Measurements from ENCODE around the gene CDCA7. TPM values are rescaled to one million over a fixed set of nuclear protein-coding genes. Genes with fewer than 3 reads are reported as not detected.

Gene CDCA7
- total RNA-seq, 2 experiments from 2014 or later: 80.4 to 88.2 TPM

- no peak overlapping the region for H3K4me3 Mint-ChIP-seq
- CTCF ChIA-PET: no interaction called here
- H3K4me1 Mint-ChIP-seq: no peaks in the 10 kb centered on the region
- ATAC-seq (no peak), DNase-seq (no peak)
- intact Hi-C loops (cut with DNase I, micrococcal nuclease): loop anchor here in 1 of 2 experiments (10.0 kb wide), 1 partner anchor 368 kb away; no protein-coding TSS in a partner anchor
- no peak overlapping the region for H3K27ac Mint-ChIP-seq
- H3K27me3 Mint-ChIP-seq: peaks cover 25% of the 10 kb centered on the region
- POLR2A ChIA-PET: no interaction called here
- H3K9me3 Mint-ChIP-seq (ENCODE audit: low read depth): no peaks in the 10 kb centered on the region
- H3K36me3 Mint-ChIP-seq (ENCODE audit: low read depth): no peaks in the 10 kb centered on the region
Observed at GRCh38 chr2:173392731-173393130, 38.1 kb downstream of the CDCA7 start.

- Mint-ChIP-seq H3K27ac (no peak overlapping the region), H3K36me3 (ENCODE audit: low read depth) (no peaks in the 10 kb centered on the region), H3K9me3 (ENCODE audit: low read depth) (no peaks in the 10 kb centered on the region), H3K4me1 (no peaks in the 10 kb centered on the region), H3K4me3 (no peak overlapping the region), H3K27me3 (peaks cover 26% of the 10 kb centered on the region)
- POLR2A ChIA-PET: no interaction called here
- no peak for ATAC-seq
- CTCF ChIA-PET: no interaction called here
- intact Hi-C loops (cut with DNase I, micrococcal nuclease): loop anchor here in 1 of 2 experiments (10.0 kb wide), 1 partner anchor 368 kb away; no protein-coding TSS in a partner anchor
- no peak for DNase-seq
Observed at GRCh38 chr2:173393186-173393585, 38.5 kb downstream of the CDCA7 start.

DNA sequence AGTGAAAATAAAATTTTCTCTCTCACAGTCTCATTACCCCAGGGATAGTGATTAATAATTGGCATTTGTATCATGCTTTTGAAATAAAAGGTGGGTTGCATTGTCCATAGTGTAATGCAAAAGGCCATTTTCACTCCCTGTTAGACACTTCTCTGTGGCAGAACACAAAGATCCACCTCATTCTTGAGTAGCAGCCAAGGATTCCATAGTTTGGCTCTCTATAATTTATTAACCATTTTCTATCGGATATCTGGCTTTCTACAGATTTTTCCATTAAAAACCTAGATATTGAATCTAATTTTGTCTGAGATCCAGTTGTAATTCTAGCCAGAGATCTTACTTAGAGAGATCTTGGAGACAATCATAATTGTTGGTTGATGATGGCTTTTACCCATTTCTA is 39.0 kb downstream of the CDCA7 start:
- no peaks in the 10 kb centered on the region for H3K4me1 Mint-ChIP-seq
- POLR2A ChIA-PET: no interaction called here

GRCh38 chr2:173394091-173394974 is 39.7 kb downstream of the CDCA7 start:
- intact Hi-C loops (cut with DNase I, micrococcal nuclease): loop anchor here in 1 of 2 experiments (10.0 kb wide), 1 partner anchor 370 kb away; no protein-coding TSS in a partner anchor
- no peak overlapping the region for H3K4me3 Mint-ChIP-seq
- H3K27me3 Mint-ChIP-seq: peaks cover 29% of the 10 kb centered on the region
- no peaks in the 10 kb centered on the region for H3K36me3 Mint-ChIP-seq (ENCODE audit: low read depth)
- H3K9me3 Mint-ChIP-seq (ENCODE audit: low read depth): no peaks in the 10 kb centered on the region
- no peak overlapping the region for H3K27ac Mint-ChIP-seq
- ChIA-PET CTCF (interaction anchor here (0.5 kb wide), 2 partner anchors 115 to 237 kb away, joined by 3 read pairs; no protein-coding TSS in a partner anchor), POLR2A (interaction anchor here (0.6 kb wide), 1 partner anchor 211 kb away, joined by 3 read pairs; no protein-coding TSS in a partner anchor)
- H3K4me1 Mint-ChIP-seq: no peaks in the 10 kb centered on the region
- DNase-seq: no peak
- ATAC-seq: no peak

More for the DNA sequence above, 39.0 kb downstream of the CDCA7 start:
- intact Hi-C loops (cut with DNase I, micrococcal nuclease): loop anchor here in 1 of 2 experiments (10.0 kb wide), 1 partner anchor 369 kb away; no protein-coding TSS in a partner anchor
- Mint-ChIP-seq H3K4me3 (no peak overlapping the region), H3K9me3 (ENCODE audit: low read depth) (no peaks in the 10 kb centered on the region), H3K27ac (no peak overlapping the region), H3K27me3 (peaks cover 26% of the 10 kb centered on the region), H3K36me3 (ENCODE audit: low read depth) (no peaks in the 10 kb centered on the region)
- DNase-seq: no peak
- CTCF ChIA-PET: no interaction called here
- ATAC-seq: no peak

GRCh38 chr2:173395567-173396351 is 41.1 kb downstream of the CDCA7 start:
- ChIA-PET POLR2A (no interaction called here), CTCF (no interaction called here)
- Mint-ChIP-seq H3K27me3 (peaks cover 39% of the 10 kb centered on the region), H3K36me3 (ENCODE audit: low read depth) (no peaks in the 10 kb centered on the region), H3K9me3 (ENCODE audit: low read depth) (no peaks in the 10 kb centered on the region), H3K4me3 (no peak overlapping the region), H3K27ac (no peak overlapping the region), H3K4me1 (no peaks in the 10 kb centered on the region)
- intact Hi-C loops (cut with DNase I, micrococcal nuclease): loop anchor here in 1 of 2 experiments (10.0 kb wide), 1 partner anchor 371 kb away; no protein-coding TSS in a partner anchor
- no peak for ATAC-seq
- DNase-seq: no peak

GRCh38 chr2:173397539-173397938 is 42.9 kb downstream of the CDCA7 start:
- intact Hi-C loops (cut with DNase I, micrococcal nuclease): loop anchor here in 1 of 2 experiments (10.0 kb wide), 1 partner anchor 373 kb away; no protein-coding TSS in a partner anchor
- Mint-ChIP-seq H3K27ac (no peak overlapping the region), H3K4me1 (peaks cover 4% of the 10 kb centered on the region), H3K9me3 (ENCODE audit: low read depth) (no peaks in the 10 kb centered on the region), H3K4me3 (no peak overlapping the region), H3K36me3 (ENCODE audit: low read depth) (no peaks in the 10 kb centered on the region), H3K27me3 (peaks cover 52% of the 10 kb centered on the region)
- DNase-seq (no peak), ATAC-seq (no peak)
- POLR2A ChIA-PET: no interaction called here
- CTCF ChIA-PET: interaction anchor here (0.8 to 1.3 kb wide), 2 partner anchors 40 to 1041 kb away, joined by 3 read pairs; no protein-coding TSS in a partner anchor

- ChIA-PET POLR2A (no interaction called here), CTCF (interaction anchor here (0.8 to 1.3 kb wide), 3 partner anchors 189 to 942 kb away, joined by 3 to 4 read pairs (median 3); no protein-coding TSS in a partner anchor)
- no peak overlapping the region for H3K27ac Mint-ChIP-seq
- intact Hi-C loops (cut with DNase I, micrococcal nuclease): loop anchor here in 1 of 2 experiments (10.0 kb wide), 1 partner anchor 374 kb away; no protein-coding TSS in a partner anchor
- peaks cover 59% of the 10 kb centered on the region for H3K27me3 Mint-ChIP-seq
- ATAC-seq (no peak), DNase-seq (no peak)
- H3K36me3 Mint-ChIP-seq (ENCODE audit: low read depth): no peaks in the 10 kb centered on the region
- peaks cover 5% of the 10 kb centered on the region for H3K4me1 Mint-ChIP-seq
- H3K4me3 Mint-ChIP-seq: no peak overlapping the region
- H3K9me3 Mint-ChIP-seq (ENCODE audit: low read depth): no peaks in the 10 kb centered on the region
Observed at GRCh38 chr2:173399229-173399628, 44.6 kb downstream of the CDCA7 start.

DNA sequence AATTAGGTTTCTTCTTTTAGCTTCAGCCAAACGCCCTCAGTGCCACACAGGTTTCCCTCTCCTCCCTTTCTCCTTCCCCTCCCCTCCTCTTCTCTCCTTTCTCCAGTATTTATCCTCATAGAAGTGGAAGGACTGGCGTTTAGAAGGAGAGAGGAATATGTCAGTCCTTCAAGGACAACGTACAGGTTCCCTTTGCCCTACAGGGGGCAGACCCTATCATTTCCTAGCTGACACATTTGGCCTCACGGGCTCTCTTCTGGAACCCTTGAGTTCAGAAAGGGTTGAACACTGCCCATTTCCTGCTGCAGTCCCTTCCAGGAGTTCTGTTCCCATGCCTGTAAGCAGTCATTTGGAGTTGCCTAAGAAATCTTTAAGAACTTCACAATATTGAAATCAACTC is 46.1 kb downstream of the CDCA7 start:
- no peak for ATAC-seq
- Mint-ChIP-seq H3K4me1 (peaks cover 5% of the 10 kb centered on the region), H3K9me3 (ENCODE audit: low read depth) (no peaks in the 10 kb centered on the region)

DNA sequence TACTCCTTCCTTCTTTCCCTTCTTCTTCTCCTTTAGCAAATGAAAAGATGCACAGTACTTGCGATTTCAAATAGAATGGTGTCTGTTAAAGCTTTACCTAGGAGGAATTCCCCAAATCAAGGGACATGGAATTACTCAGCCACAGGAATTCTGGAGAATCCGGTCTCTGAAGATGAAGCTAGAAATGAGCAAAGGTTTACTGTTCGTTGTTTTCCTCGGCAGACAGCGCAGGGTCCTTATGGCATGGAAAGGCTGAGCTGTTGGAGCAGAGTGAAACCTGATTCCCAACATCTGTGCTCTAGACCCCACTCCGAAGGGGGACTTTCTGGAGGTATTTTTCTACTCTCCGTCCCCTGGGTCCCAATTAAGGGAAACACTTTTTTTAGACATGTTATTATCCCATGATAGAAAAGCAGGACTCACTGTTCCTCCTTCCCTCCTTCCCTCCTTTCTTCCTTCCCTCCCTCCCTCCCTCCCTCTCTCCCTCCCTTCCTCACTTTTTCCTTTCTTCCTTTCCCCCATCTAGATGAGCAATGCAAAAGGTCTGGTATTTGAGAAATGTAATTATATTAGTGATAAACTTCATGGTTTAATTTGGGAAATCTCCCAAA is 47.1 kb downstream of the CDCA7 start:
- intact Hi-C loops (cut with DNase I, micrococcal nuclease): loop anchor here (1.0 to 2.0 kb wide), 5 partner anchors 47 to 943 kb away; no protein-coding TSS in a partner anchor
- H3K27me3 Mint-ChIP-seq: peaks cover 45% of the 10 kb centered on the region
- POLR2A ChIA-PET: no interaction called here
- ATAC-seq: no peak
- no peak overlapping the region for H3K27ac Mint-ChIP-seq
- DNase-seq: no peak
- H3K4me1 Mint-ChIP-seq: peaks cover 5% of the 10 kb centered on the region
- CTCF ChIA-PET: interaction anchor here (0.7 to 4.6 kb wide), 14 partner anchors 9 to 1135 kb away, joined by 3 to 31 read pairs (median 3); no protein-coding TSS in a partner anchor
- no peaks in the 10 kb centered on the region for H3K36me3 Mint-ChIP-seq (ENCODE audit: low read depth)
- no peaks in the 10 kb centered on the region for H3K9me3 Mint-ChIP-seq (ENCODE audit: low read depth)
- H3K4me3 Mint-ChIP-seq: no peak overlapping the region

More for the DNA sequence above, 46.1 kb downstream of the CDCA7 start:
- Mint-ChIP-seq H3K27me3 (peaks cover 47% of the 10 kb centered on the region), H3K36me3 (ENCODE audit: low read depth) (no peaks in the 10 kb centered on the region), H3K27ac (no peak overlapping the region), H3K4me3 (no peak overlapping the region)
- POLR2A ChIA-PET: no interaction called here
- peak; percentile 9 for DNase-seq
- intact Hi-C loops (cut with DNase I, micrococcal nuclease): no loop called here
- CTCF ChIA-PET: interaction anchor here (0.9 to 4.6 kb wide), 10 partner anchors 10 to 943 kb away, joined by 3 to 31 read pairs (median 4); no protein-coding TSS in a partner anchor

GRCh38 chr2:173402405-173402974 is 47.8 kb downstream of the CDCA7 start:
- Mint-ChIP-seq H3K4me3 (no peak overlapping the region), H3K9me3 (ENCODE audit: low read depth) (no peaks in the 10 kb centered on the region), H3K36me3 (ENCODE audit: low read depth) (no peaks in the 10 kb centered on the region), H3K27ac (no peak overlapping the region), H3K4me1 (peaks cover 5% of the 10 kb centered on the region), H3K27me3 (peaks cover 43% of the 10 kb centered on the region)
- POLR2A ChIA-PET: no interaction called here
- CTCF ChIA-PET: interaction anchor here (0.6 to 4.6 kb wide), 23 partner anchors 9 to 1134 kb away, joined by 3 to 31 read pairs (median 3); no protein-coding TSS in a partner anchor
- intact Hi-C loops (cut with DNase I, micrococcal nuclease): loop anchor here (1.0 to 2.0 kb wide), 5 partner anchors 47 to 943 kb away; no protein-coding TSS in a partner anchor
- ATAC-seq: peak; percentile 96
- DNase-seq: peak; percentile 85
